GM19043 (cell line): ENCODE measurements around the gene CTNS.

Experiments used
- ATAC-seq: cut with Tn5 transposase; IDR thresholded peaks from one replicate; pipeline ENCODE4 v1.9.1; 2021; ENCODE audit warnings: low read depth; ENCODE audit not compliant: unreplicated experiment

The CTNS gene

DNA sequence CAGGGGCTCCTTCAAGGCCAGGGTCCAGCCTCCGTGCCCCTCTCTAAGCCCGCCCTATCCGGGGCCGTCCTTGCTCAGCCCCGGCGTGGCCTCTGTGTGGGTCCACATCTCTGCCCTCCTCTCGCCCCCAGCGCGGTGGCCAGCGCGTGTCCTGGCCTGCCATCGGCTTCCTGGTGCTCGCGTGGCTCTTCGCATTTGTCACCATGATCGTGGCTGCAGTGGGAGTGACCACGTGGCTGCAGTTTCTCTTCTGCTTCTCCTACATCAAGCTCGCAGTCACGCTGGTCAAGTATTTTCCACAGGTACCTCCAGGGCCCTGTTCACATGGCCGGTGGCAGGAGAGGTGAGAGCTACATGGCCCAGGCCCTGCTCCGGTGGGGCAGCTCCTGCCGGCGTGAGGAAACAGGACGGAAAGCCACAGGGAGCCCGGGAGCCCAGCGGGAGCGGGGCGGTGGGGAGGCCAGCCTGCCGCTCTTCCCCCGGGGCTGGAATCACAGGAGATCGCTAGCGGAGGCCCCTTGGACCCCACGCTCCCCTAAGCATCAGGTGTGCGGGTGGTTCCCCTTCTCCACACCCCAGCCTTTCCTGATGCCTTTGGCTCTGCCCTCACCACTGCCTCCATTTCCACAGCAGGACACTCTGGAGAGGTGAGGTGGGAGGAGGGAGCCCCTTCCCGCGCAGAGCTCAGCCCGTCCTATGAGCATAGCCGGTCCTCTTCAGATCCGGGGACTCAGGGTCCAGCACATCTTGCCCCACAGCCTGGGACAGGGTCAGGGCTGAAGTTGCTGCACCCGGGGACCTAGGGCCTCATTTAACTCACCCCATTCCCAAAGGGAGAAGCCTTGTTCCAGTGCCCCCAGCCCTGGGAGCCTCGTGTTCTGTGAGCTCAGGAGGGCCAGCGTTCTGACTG is 21.6 kb downstream of the CTNS start:
- ATAC-seq: no peak

DNA sequence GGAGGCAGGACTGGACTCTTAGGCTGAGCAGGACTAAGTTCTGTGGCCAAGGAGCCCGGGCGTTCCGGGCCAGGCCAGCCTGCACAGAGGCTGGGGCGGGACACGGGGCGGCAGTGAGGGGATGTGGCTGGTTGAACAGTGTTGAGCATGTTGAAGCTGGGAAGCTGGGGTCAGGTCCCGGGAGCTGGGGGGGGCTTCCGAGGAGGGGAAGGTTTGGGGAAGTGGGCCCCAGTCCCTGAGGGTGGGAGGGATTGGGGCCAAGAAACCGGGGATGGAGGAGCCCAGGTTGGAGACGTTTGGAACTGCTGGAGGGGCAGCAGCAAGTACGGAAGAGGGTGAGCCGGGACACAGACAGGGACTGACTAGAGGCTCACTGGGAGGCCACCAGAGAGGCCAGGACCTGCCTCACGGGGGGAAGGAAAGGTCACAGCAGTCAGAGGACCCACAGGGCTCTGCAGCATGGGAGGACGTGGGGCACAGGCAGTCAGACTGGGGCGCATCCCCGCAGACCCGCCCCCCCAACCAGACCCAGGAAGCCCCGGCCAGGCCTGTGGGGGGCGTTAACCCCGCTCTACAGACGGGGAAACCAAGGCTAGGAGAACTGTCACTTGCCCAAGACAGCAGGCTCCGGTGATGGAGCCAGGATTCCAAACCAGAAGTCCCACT is 22.4 kb downstream of the CTNS start:
- ATAC-seq: no peak

DNA sequence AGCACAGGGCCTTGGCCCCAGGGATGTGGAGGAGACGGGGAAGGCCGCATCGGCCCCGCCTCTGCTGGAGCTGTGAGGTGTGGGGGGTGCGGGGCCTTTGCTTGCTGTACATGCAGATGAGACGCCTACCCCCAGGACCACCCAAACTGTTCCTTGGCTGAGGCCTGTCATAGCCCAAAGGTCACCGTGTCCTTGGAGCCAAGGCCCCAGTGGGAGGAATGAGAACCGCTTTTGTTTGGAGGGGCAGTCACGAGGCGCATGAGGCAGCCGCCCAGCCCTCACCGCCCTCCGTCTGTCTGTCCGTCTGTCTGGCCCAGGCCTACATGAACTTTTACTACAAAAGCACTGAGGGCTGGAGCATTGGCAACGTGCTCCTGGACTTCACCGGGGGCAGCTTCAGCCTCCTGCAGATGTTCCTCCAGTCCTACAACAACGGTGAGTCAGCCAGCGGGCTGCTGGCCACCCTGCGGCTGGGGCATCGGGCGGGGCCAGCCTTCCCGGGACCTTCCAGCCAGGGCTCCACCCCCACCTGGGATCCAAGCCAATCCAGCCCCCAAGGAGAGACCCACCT is 23.1 kb downstream of the CTNS start:
- no peak for ATAC-seq

DNA sequence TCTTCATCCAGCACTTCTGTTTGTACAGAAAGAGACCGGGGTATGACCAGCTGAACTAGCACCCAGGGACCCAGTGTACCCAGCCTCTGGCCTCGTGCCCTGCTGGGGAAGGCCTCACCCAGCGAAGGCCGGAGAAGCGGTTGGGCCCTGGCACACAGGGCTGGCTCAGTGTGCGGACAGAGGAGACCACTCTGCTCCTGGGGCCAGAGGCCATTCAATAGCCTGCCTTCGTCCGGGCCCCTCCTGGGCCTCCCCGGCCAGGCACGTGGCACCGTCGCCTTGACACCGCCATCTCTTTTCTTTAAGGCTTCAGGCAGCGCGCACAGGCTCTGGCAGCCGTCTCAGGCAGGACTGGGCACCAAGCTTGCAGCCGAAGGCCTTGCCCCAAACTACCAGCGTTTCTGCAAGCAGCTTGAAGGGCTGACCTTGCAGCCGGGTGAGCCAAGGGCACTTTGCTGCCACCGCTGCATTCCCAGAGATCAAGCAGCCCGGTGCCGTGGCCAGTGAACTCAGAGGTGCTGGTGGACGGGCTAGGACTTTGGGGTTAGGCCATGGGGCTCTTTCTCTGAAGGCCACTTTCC is 23.8 kb downstream of the CTNS start:
- ATAC-seq: no peak

DNA sequence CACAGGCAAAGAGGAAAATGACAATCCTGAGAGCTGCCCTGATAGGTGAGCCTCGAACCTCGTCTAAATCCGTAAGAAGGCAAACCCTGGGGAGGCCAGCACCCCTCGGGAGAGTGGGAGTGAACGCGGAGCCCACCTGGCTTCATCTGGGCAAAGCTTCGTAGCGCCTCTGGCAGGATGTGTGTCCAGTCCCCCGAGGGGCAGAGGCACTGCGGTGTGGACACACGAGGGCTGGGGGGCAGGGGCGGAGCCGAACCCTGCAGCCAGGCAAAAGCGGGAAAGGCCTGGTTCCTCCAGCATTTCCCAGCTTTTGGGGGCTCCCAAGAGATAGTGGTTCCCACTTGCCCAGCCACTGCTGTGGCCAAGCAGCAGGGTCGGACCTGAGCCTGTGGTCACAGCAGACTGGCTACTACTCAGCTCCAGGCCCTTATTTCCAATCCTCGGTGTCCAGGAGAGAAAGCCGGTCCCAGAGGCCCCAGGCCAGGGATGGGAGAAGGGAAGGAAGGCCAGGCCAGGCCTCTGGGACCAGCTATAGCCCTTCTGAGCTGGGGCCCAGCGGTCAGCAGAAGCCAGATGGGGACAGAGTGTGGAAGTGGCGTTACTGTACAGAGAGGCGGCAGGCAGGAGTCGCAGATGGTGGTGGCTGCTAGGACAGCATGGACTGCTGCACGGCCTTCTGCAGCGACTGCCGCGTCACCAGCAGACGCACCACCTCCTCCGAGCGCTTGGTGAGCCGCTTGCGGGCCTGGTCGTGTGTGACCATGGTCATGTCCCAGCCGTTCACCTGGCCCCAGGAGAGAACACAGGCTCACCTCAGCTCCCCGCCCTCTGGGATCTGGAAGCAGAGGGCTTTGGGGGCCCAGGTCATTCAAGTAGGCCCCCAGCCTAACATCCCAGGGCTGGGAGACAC is 26.8 kb downstream of the CTNS start:
- ATAC-seq: no peak

DNA sequence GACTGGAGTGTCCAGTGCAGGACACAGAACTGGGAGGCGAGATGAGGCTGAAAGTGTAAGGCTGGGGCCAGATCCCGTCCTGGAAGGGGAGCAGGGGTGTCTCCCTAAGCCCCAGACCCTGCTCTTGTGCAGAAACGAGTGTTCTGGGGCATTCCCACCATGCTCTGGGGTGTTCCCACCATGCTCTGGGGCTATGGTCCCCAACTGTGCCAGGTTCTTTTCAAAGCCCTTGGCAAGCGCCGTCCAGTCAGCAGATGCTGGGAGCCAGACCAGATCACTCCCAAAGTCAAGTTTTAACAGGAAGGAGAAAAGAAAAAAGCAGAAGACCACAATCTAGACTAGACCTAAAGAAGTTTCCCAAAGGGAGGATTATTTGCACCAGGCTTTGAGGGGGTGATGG is 29.3 kb downstream of the CTNS start:
- ATAC-seq: no peak

DNA sequence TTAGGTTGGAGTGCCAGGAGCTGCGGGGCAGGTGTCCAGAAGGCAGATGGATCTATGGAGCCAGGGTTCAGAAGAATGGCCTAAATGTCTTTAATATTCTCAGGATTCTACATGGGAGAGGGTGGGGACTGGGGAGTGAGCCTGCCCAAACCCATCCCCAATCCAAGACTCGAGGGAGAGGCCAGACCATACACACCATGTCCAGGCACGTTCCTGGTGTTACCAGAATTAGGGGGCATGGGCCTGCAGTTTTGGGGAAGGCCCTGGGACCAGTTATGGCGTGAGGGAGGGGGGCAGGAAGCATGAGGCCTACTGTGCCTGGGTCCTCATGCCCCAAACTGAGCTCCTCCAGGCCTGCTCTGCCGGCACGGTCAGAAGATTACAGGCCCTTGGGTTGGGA is 30.0 kb downstream of the CTNS start:
- no peak for ATAC-seq

DNA sequence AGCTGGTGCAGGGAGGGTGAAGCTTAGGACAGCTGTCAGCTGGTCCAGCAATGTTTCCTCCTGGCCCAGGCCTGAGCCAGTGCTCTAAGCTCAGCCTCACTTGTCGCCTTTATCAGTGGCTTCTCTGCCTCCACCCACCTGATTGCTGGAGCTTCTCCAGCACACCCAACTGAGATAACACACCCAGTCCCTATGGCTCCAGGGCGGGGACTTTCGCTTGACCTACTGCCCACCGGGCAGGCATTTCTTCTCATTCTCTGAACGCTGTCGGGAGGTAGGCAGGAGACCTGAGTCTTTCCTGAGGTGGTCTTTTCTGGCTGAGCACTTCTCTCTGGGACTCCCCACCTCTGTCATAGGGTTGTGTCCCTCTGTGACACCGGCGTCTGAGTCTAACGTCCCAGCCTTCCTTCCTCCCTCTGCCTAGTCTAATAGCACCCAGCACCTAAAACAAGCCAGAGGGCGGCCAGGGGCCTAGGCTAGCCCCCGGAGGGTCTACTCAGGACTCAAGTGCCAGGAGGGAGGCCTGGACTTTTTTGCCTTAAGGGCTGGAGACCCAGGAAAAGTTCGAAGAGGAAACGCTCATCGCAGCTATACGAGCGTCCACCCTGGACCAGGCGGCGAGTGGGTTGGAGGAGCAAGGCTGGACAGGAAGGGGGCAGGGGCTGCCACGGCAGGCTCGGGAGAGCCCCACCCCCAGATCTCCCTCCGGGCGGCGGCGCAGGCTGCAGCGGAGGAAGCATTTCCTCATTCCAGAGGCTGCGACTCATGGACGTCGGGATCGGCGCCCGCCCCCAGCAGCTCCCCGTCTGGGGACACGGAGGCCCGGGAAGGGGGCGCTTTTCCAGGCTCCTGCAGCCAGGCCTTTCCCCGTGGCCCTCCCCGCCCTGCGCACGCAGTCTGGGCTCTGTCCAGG is 31.1 kb downstream of the CTNS start:
- no peak for ATAC-seq

DNA sequence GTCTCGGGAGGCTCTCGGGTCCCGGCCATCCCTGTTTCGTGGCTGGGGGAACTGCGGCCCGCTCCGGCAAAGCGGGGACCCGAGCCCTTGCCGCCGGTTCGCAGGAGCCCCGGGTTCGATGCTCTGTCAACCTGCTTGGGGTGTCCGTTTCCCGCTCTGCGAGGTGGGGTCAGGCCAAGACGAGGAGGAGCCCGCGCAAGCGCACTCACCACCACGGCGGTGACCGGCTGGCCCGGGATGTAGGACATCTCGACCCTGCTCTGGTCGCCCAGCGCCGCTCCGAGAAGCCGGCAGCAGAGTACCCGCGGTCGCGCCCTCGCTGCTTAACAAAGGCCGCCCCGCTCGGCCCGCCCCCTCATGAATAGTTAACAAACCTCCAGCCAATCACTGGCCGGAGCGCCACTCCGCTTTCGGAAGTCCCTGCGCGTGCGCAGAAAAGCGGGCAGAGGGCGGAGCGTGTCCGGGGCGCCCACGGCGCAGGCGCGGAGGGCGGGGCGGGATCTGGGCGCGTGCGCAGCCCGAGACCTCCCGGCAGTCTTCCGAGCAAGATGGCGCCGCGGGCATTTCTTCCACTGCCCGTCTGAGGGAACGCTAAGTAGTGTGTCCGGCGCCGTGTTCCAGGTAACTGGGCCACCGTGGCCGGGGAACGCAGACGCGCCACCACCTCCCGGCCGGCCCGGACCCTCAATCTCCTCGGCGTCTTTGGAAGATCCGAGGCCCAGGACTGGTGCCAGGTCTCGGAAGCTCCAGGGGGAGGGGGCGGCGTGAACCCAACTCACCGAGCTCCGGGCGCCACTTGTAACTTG is 31.9 kb downstream of the CTNS start, which contains the start of the genes EMC6 and TAX1BP3:
Gene EMC6 (plus strand): TSS at position 534 of the 806 bp plus-strand sequence. CDS start 335 bp downstream, outside the sequence.
Gene TAX1BP3 (minus strand): TSS at position 300 of the 806 bp plus-strand sequence. CDS start 52 bp downstream, at position 248.
- peak; percentile 88 for ATAC-seq

DNA sequence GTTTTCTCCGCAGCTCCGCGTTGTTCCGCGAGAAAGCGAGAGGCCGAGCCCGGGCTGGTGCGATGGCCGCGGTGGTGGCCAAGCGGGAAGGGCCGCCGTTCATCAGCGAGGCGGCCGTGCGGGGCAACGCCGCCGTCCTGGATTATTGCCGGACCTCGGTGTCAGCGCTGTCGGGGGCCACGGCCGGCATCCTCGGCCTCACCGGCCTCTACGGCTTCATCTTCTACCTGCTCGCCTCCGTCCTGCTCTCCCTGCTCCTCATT is 32.5 kb downstream of the CTNS start:
- ATAC-seq: no peak

DNA sequence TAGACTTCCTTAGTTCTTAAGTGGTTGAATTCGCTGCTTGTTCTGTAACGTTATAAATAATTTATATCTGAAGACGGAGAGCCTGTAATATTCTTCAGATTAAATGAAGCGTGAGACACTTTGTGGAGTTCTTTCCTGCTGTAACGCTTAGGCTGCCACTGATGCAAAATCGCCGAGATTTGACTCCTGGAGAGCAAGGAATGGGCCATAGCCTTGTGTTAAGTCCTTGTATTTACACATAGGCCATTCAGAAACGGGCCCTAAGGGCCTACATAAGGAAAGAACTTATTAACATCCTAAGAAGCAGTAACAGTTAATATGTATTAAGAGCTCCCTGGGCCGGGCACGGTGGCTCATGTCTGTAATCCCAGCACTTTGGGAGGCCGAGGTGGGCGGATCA is 33.0 kb downstream of the CTNS start:
- no peak for ATAC-seq

DNA sequence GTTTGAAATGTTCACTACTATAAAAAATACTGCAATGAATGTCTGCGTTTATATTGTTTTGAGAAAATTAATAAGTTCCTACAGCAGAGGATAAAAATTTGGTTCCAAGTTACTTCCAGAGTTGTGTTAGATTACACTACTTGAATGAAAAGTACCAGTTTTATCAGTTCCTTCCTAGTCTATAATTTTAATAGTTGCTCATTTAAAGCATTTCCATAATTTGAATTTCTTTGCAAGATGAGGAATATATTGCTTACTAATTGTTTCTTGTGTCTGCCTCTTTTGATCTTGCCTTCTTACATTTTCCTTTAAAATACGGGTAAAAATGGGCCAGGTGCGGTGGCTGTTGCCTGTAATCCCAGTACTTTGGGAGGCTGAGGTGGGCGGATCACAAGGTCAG is 36.0 kb downstream of the CTNS start:
- no peak for ATAC-seq

DNA sequence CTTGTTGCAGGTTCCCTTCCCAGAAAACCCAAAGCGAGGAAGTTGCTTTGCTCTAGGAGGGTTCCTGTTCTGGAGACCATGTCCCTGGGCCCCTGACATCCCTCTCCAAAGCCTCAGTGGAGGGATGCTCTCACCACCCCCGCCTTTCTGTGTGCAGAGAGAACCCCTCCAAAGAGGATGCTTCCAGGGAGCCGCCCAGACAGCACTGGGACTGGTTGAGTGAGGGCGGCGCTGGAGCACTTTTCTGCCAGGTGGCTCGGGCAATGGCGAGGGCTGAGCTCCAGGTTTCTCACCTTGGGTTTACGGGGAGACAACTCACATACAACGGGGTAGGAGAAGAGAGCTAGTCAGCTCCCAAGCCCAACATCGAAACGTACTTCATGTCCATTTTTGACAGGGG is 39.3 kb downstream of the CTNS start:
- no peak for ATAC-seq

DNA sequence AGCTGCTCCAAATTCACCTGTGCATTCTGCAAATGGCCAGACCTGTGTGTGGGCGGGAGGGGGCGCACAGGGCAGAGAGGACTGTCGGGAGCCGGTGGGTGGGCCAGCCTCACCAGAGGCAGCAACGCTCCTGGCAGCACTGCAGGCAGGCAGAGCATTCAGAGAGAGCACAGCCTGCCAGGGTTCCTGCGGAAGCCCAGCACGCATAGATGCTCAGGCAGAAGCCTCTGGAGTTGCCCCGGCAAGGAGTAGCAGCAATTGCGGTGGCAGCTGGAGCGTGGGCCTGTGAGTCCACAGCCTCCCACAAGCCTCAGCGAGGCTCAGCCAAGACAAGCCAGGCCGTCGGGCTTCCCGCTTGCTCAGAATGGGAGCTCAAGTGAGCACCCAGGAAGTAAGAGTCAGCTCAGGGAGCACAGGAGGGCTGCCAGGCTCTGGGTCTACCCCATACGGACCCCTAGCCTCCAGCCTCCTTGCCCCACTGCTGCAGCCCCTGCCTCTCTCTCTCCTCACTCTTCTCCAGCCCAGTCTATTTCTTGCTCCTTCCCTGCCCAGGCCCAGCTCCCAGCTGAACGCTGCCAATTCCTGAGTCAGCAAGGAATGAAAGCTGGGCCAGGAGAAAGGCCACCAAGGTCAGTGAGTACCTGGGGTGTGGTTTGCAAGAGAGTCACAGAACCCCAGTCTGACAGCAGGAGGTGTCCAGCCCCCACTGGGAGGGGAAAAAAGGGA is 41.7 kb downstream of the CTNS start:
- ATAC-seq: no peak

DNA sequence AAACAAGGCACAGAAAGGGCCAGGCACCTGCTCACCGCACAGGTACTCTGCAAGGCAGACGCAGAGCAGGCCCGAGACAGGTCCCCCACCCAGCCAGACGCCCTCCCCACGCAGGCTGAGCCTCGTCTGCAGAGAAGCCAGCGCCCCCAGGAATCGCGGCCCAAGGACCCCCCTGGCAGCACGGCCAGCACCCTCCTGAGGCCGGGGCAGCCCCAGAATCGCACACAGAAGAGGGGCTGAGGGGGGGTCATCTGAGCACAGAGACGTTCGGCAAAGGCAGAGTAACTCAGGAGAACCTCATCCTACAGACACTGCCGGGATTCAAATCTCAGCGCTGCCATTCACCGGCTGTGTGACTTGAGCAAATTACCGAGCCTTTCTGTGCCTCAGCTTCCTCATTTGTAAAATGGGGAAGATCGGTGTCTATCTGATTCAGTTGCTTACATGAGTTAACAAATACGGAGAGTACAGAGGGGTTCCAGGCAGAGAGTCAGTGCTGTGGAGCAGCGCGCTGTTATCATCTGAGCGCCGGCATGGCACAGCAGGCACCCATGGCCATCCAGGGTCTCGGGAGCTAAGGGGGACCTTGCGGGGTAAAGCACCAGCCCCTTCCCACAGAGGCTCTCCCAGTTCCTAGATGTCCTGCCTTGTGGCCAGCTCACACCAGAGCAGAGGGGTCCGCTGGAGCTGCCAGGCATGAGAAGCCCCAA is 42.4 kb downstream of the CTNS start:
- ATAC-seq: no peak

DNA sequence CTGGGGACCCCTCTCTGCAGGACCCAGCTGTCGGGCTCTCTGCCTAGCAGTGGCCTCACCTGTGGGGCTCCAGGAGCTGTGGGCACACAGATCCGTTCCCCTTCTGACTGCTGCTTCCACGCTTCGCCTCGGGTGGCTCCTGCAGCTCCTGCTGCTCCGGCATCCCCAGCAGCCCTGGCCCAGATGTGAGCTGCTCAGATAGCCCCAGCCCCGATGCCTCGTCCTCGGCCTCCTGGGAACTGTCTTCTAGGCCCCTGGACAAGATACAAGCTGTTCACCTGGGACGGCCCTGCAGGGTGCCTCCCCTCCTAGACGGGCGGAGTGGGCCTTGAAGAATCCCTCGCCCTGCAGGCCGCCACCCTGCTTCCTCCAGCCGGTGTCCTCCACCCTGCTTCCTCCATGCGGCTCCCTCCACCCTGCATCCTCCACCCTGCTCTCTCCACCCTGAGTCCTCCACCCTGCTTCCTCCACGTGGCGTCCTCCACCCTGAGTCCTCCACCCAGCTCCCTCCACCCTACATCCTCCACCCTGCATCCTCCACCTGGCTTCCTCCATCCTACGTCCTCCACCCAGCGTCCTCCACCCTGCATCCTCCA is 43.1 kb downstream of the CTNS start:
- no peak for ATAC-seq

DNA sequence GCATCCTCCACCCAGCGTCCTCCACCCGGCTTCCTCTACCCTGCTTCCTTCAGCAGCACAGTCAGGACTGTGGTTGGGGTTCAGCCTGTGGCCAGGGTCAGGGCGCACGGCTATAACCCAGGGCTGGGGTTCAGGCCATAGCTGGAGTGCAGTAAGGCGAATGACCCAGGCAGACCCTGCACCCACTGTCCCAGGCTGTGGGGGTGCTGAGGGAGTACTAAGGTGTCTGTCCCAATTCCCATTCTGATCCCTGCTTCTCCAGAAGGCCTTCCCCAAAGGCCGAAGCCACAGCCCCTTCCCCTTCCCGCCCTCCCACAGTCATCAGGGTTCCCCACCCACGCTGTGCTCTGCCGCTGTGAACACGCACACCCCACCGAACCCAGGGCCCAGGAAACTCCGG is 44.5 kb downstream of the CTNS start:
- no peak for ATAC-seq
